Activated naive CD4-positive, alpha-beta T cell treated with anti-CD3 and anti-CD28 coated beads, Interleukin-2, amount 50 U/mL, for 72 hours (primary cell): ENCODE data around the gene CGB1. TPM values are rescaled to one million over a fixed set of nuclear protein-coding genes. Genes with fewer than 3 reads are reported as not detected.

Experiments
- ATAC-seq, 2 donors: fragments of 150-1000 bp; cut with Tn5 transposase; 2 replicates each; pipeline ENCODE4 v1.10.0; 2021; ENCODE audit warnings: mild to moderate bottlenecking in 2 of 2, moderate library complexity in 2 of 2
- DNase-seq, 2 donors: peaks; one replicate each; pipeline ENCODE4 v3.0.0; 2021 to 2022; ENCODE audit warnings: low spot score in 2 of 2
- H3K27ac Mint-ChIP-seq, 2 donors: one replicate each; pipeline ENCODE4 v1.8.0; 2022; ENCODE audit warnings: mild to moderate bottlenecking in 2 of 2, mixed read lengths in 2 of 2
- H3K36me3 Mint-ChIP-seq, 2 donors: one replicate each; pipeline ENCODE4 v1.8.0; 2022; ENCODE audit warnings: mixed read lengths in 2 of 2
- H3K9me3 Mint-ChIP-seq, 2 donors: one replicate each; pipeline ENCODE4 v1.8.0; 2022; ENCODE audit warnings: mixed read lengths in 2 of 2
- total RNA-seq, 2 donors: library from RNA; stranded (reverse); gene quantifications; one replicate each; pipeline ENCODE4 v1.2.3, GENCODE V29; 2022

Gene CGB1
- total RNA-seq, 2 donors from 2014 or later, result not detected

- Mint-ChIP-seq H3K36me3 (peaks cover 20 to 38% of the 10 kb centered on the region in 2 donors), H3K9me3 (no peaks in the 10 kb centered on the region), H3K27ac (peak overlapping the region; percentile 84 to 96)
- DNase-seq (no peak), ATAC-seq (no peak)
These were observed 44.7 kb downstream of the CGB1 start for GRCh38 chr19:48991873-48992580.

- Mint-ChIP-seq H3K27ac (peak overlapping the region in 1 of 2 donors; percentile 80), H3K36me3 (peaks cover 20 to 38% of the 10 kb centered on the region in 2 donors), H3K9me3 (no peaks in the 10 kb centered on the region)
- DNase-seq, result no peak
- ATAC-seq, result no peak
These were observed 45.6 kb downstream of the CGB1 start for GRCh38 chr19:48991011-48991609.

GRCh38 chr19:48990400-48990799 lies 46.3 kb downstream of the CGB1 start:
- H3K9me3 Mint-ChIP-seq, result no peaks in the 10 kb centered on the region
- peak overlapping the region; percentile 20 to 90 for H3K27ac Mint-ChIP-seq
- ATAC-seq (no peak), DNase-seq (no peak)
- H3K36me3 Mint-ChIP-seq, result peaks cover 19 to 38% of the 10 kb centered on the region in 2 donors

- DNase-seq, result no peak
- ATAC-seq, result no peak
- H3K27ac Mint-ChIP-seq, result peak overlapping the region; percentile 20 to 90
- H3K36me3 Mint-ChIP-seq, result peaks cover 13 to 38% of the 10 kb centered on the region in 2 donors
- no peaks in the 10 kb centered on the region for H3K9me3 Mint-ChIP-seq
These were observed 46.9 kb downstream of the CGB1 start for GRCh38 chr19:48989701-48990291.

GRCh38 chr19:48988860-48989259 lies 47.8 kb downstream of the CGB1 start:
- no peak for ATAC-seq
- DNase-seq, result no peak
- no peak overlapping the region for H3K27ac Mint-ChIP-seq
- no peaks in the 10 kb centered on the region for H3K9me3 Mint-ChIP-seq
- H3K36me3 Mint-ChIP-seq, result peaks cover 5 to 32% of the 10 kb centered on the region in 2 donors

GRCh38 chr19:48988286-48988685 lies 48.4 kb downstream of the CGB1 start:
- no peak for ATAC-seq
- Mint-ChIP-seq H3K36me3 (peaks cover 0 to 28% of the 10 kb centered on the region in 2 donors), H3K9me3 (no peaks in the 10 kb centered on the region), H3K27ac (peak overlapping the region; percentile 1 to 16)
- no peak for DNase-seq

GRCh38 chr19:48987323-48987722 lies 49.4 kb downstream of the CGB1 start:
- ATAC-seq, result peak; percentile 19 to 30
- Mint-ChIP-seq H3K36me3 (peaks cover 0 to 21% of the 10 kb centered on the region in 2 donors), H3K27ac (peak overlapping the region in 1 of 2 donors; percentile 16), H3K9me3 (no peaks in the 10 kb centered on the region)
- no peak for DNase-seq

- peaks cover 0 to 23% of the 10 kb centered on the region in 2 donors for H3K36me3 Mint-ChIP-seq
- no peak for ATAC-seq
These were observed 50.5 kb downstream of the CGB1 start for GRCh38 chr19:48986211-48986610.

GRCh38 chr19:48985711-48986110 lies 51.0 kb downstream of the CGB1 start:
- Mint-ChIP-seq H3K27ac (no peak overlapping the region), H3K9me3 (no peaks in the 10 kb centered on the region), H3K36me3 (peaks cover 0 to 23% of the 10 kb centered on the region in 2 donors)
- no peak for ATAC-seq
- DNase-seq, result no peak

More at GRCh38 chr19:48986211-48986610, 50.5 kb downstream of the CGB1 start:
- H3K27ac Mint-ChIP-seq, result no peak overlapping the region
- H3K9me3 Mint-ChIP-seq, result no peaks in the 10 kb centered on the region
- DNase-seq, result no peak

Other genes starting within 250 kb of the CGB1 start
- gene BCAT2, start 225.9 kb downstream of the CGB1 start, total RNA-seq, result 10 to 100 TPM; 33.9 to 72.1 TPM
- 1 to 10 TPM; 1.3 to 1.7 TPM for gene HSD17B14, start 200.4 kb downstream of the CGB1 start, total RNA-seq
- 10 to 100 TPM in 1 of 2 donors, 1 to 10 TPM in 1; 9.1 to 20.3 TPM for gene PLEKHA4, start 168.3 kb downstream of the CGB1 start, total RNA-seq
- 100 to 1,000 TPM in 1 of 2 donors, 10 to 100 TPM in 1; 93.1 to 133 TPM for gene PPP1R15A, start 164.5 kb downstream of the CGB1 start, total RNA-seq
- gene TULP2, start 138.2 kb downstream of the CGB1 start, total RNA-seq, result 1 to 10 TPM in 1 of 2 donors, under 1 TPM in 1; 0.52 to 1.1 TPM
- gene NUCB1, start 136.6 kb downstream of the CGB1 start, total RNA-seq, result 100 to 1,000 TPM; 191 to 254 TPM
- gene DHDH, start 103.2 kb downstream of the CGB1 start, total RNA-seq, result 1 to 10 TPM; 2.2 to 7.4 TPM
- gene BAX, start 82.0 kb downstream of the CGB1 start, total RNA-seq, result 100 to 1,000 TPM; 191 to 711 TPM
- 1,000 to 10,000 TPM; 1,148 to 2,898 TPM for gene FTL, start 71.6 kb downstream of the CGB1 start, total RNA-seq
- 100 to 1,000 TPM in 1 of 2 donors, 10 to 100 TPM in 1; 44.8 to 104 TPM for gene GYS1, start 43.6 kb downstream of the CGB1 start, total RNA-seq
- gene RUVBL2, start 43.0 kb downstream of the CGB1 start, total RNA-seq, result 100 to 1,000 TPM; 135 to 160 TPM
- gene LHB, start 19.8 kb downstream of the CGB1 start, total RNA-seq, result not detected
- gene CGB3, start 12.6 kb downstream of the CGB1 start, total RNA-seq, result not detected
- not detected for gene CGB2, start 5.0 kb downstream of the CGB1 start, total RNA-seq
- gene CGB5, start 7.0 kb upstream of the CGB1 start, total RNA-seq, result not detected
- gene CGB8, start 12.2 kb upstream of the CGB1 start, total RNA-seq, result not detected
- not detected for gene CGB7, start 20.9 kb upstream of the CGB1 start, total RNA-seq
- gene NTF4, start 27.9 kb upstream of the CGB1 start, total RNA-seq, result not detected
- not detected for gene KCNA7, start 35.8 kb upstream of the CGB1 start, total RNA-seq
- gene SNRNP70, start 48.6 kb upstream of the CGB1 start, total RNA-seq, result 100 to 1,000 TPM; 127 to 233 TPM
- 10 to 100 TPM in 1 of 2 donors, 1 to 10 TPM in 1; 1.9 to 12.4 TPM for gene LIN7B, start 77.5 kb upstream of the CGB1 start, total RNA-seq
- 1 to 10 TPM; 1.1 TPM for gene C19orf73, start 82.2 kb upstream of the CGB1 start, total RNA-seq
- 10 to 100 TPM; 10.3 to 11.3 TPM for gene PPFIA3, start 82.6 kb upstream of the CGB1 start, total RNA-seq
- gene HRC, start 118.5 kb upstream of the CGB1 start, total RNA-seq, result not detected
- gene TRPM4, start 120.9 kb upstream of the CGB1 start, total RNA-seq, result under 1 TPM; 0.23 to 0.58 TPM